ENCODE results near the gene SPRR4. TPM values are rescaled to one million over a fixed set of nuclear protein-coding genes. Genes with fewer than 3 reads are reported as not detected.

The SPRR4 gene

Small RNA genes within 50 kb of the gene (small RNA-seq; reads per million reads assigned to genes)
- not detected for gene RF00322 (ENCODE audit: low read depth)
- not detected for gene SPRR1A (ENCODE audit: low read depth)

All from mesenchymal stem cell (in vitro differentiated cells and primary cell).